HEK293 (cell line): ENCODE results near the gene ANKRD33.

Source experiments
- CTCF ChIA-PET: fragments of 350-600 bp; formaldehyde crosslinking; extraction: SDS; loops from one replicate; lab custom pipeline; 2021; ENCODE audit warnings: antibody characterized with exemption; lab: Yijun Ruan, JAX
- POLR2A ChIA-PET: fragments of 300-600 bp; formaldehyde crosslinking; extraction: SDS; loops from one replicate; lab custom pipeline; 2020; ENCODE audit warnings: antibody characterized with exemption, inconsistent platforms; lab: Yijun Ruan, JAX
- H3K27ac ChIP-seq: fragments of 200-500 bp; sonication (Bioruptor generic); 2 replicates; pipeline ENCODE4 v1.5.1; 2014; ENCODE audit warnings: low read depth, low read length, control low read depth, inconsistent platforms; ENCODE audit errors: extremely low read depth
- H3K36me3 ChIP-seq, 2 experiments: fragments of 200-500 bp in 1 of 2; sonication (Bioruptor generic) in 1 of 2; 1 replicate in 1 of 2; 2 replicates in 1 of 2; pipeline ENCODE4 v1.5.1; 2014 to 2017; ENCODE audit warnings: inconsistent platforms in 2 of 2, low read length in 2 of 2; ENCODE audit not compliant: control insufficient read depth in 2 of 2, insufficient read depth in 1 of 2
- H3K4me1 ChIP-seq: fragments of 200-500 bp; sonication (Bioruptor generic); 2 replicates; pipeline ENCODE4 v1.5.1; 2014; ENCODE audit warnings: mild to moderate bottlenecking, low read length, inconsistent platforms; ENCODE audit not compliant: control insufficient read depth, insufficient read depth
- H3K4me3 ChIP-seq: 2 replicates; pipeline ENCODE4 v1.5.1; 2011; ENCODE audit warnings: low read depth, mild to moderate bottlenecking, control low read depth, low read length, moderate library complexity
- H3K9me3 ChIP-seq: fragments of 200-500 bp; sonication (Bioruptor generic); 2 replicates; pipeline ENCODE4 v1.5.1; 2014; ENCODE audit warnings: low read depth, low read length, inconsistent platforms; ENCODE audit not compliant: control insufficient read depth, insufficient read depth
- EGR2 ChIP-seq: fragments of 450-650 bp; formaldehyde crosslinking; IDR thresholded peaks from 2 replicates; pipeline ENCODE4 v1.5.1; 2016; ENCODE audit warnings: low read depth, missing biosample characterization, missing genetic modification characterization
- GFI1B ChIP-seq: fragments of 450-650 bp; formaldehyde crosslinking; IDR thresholded peaks from 2 replicates; pipeline ENCODE4 v1.5.1; 2016; ENCODE audit warnings: missing biosample characterization, missing genetic modification characterization
- GLI4 ChIP-seq: fragments of 450-650 bp; formaldehyde crosslinking; IDR thresholded peaks from 2 replicates; pipeline ENCODE4 v1.5.1; 2016; ENCODE audit warnings: missing biosample characterization, missing genetic modification characterization
- GLIS1 ChIP-seq: fragments of 450-650 bp; formaldehyde crosslinking; IDR thresholded peaks from 2 replicates; pipeline ENCODE4 v1.5.1; 2016; ENCODE audit warnings: missing biosample characterization, missing genetic modification characterization
- HOXD13 ChIP-seq: sonication (generic); formaldehyde crosslinking; IDR thresholded peaks from 2 replicates; pipeline ENCODE4 v1.8.0; 2022; ENCODE audit warnings: missing genetic modification reagents, borderline replicate concordance
- KLF10 ChIP-seq: fragments of 450-650 bp; IDR thresholded peaks from 2 replicates; pipeline ENCODE4 v1.5.1; 2018; ENCODE audit warnings: missing biosample characterization, mild to moderate bottlenecking, missing genetic modification characterization
- OSR2 ChIP-seq: fragments of 450-650 bp; formaldehyde crosslinking; IDR thresholded peaks from 2 replicates; pipeline ENCODE4 v1.5.1; 2016; ENCODE audit warnings: missing biosample characterization, missing genetic modification characterization
- TRIM28 ChIP-seq: IDR thresholded peaks from 2 replicates; pipeline ENCODE4 v1.6.1; 2011; ENCODE audit warnings: low read length, control low read depth, borderline replicate concordance
- WT1 ChIP-seq: fragments of 450-650 bp; formaldehyde crosslinking; IDR thresholded peaks from 2 replicates; pipeline ENCODE4 v1.5.1; 2016; ENCODE audit warnings: missing biosample characterization, missing genetic modification characterization
- YY1 ChIP-seq: fragments of 450-650 bp; formaldehyde crosslinking; IDR thresholded peaks from 2 replicates; pipeline ENCODE4 v1.5.1; 2018; ENCODE audit warnings: missing biosample characterization, missing genetic modification characterization
- ZBTB26 ChIP-seq: fragments of 450-650 bp; formaldehyde crosslinking; optimal IDR thresholded peaks from 2 replicates; pipeline ENCODE3; 2016; ENCODE audit warnings: missing biosample characterization, mild to moderate bottlenecking, missing genetic modification characterization
- ZFHX2 ChIP-seq: fragments of 450-650 bp; formaldehyde crosslinking; conservative IDR thresholded peaks from 2 replicates; pipeline ENCODE4 v1.5.1; 2016; ENCODE audit warnings: missing biosample characterization, missing genetic modification characterization
- ZFP69B ChIP-seq: fragments of 450-650 bp; formaldehyde crosslinking; IDR thresholded peaks from 2 replicates; pipeline ENCODE4 v1.5.1; 2016; ENCODE audit warnings: missing biosample characterization, missing genetic modification characterization
- ZNF16 ChIP-seq: fragments of 450-650 bp; formaldehyde crosslinking; IDR thresholded peaks from 2 replicates; pipeline ENCODE4 v1.5.1; 2016; ENCODE audit warnings: low read depth, missing biosample characterization, missing genetic modification characterization
- ZNF169 ChIP-seq: fragments of 450-650 bp; formaldehyde crosslinking; IDR thresholded peaks from 2 replicates; pipeline ENCODE4 v1.5.1; 2016; ENCODE audit warnings: missing biosample characterization, missing genetic modification characterization
- ZNF214 ChIP-seq: fragments of 450-650 bp; formaldehyde crosslinking; IDR thresholded peaks from 2 replicates; pipeline ENCODE4 v1.5.1; 2017; ENCODE audit warnings: missing biosample characterization, mild to moderate bottlenecking, missing genetic modification characterization, borderline replicate concordance
- ZNF292 ChIP-seq: fragments of 450-650 bp; formaldehyde crosslinking; IDR thresholded peaks from 2 replicates; pipeline ENCODE4 v1.5.1; 2016; ENCODE audit warnings: low read depth, missing biosample characterization, missing genetic modification characterization, borderline replicate concordance
- ZNF354C ChIP-seq: fragments of 450-650 bp; formaldehyde crosslinking; IDR thresholded peaks from 2 replicates; pipeline ENCODE4 v1.5.1; 2016; ENCODE audit warnings: missing biosample characterization, missing genetic modification characterization, low read depth, borderline replicate concordance
- ZNF391 ChIP-seq: fragments of 450-650 bp; formaldehyde crosslinking; IDR thresholded peaks from 2 replicates; pipeline ENCODE4 v1.5.1; 2016; ENCODE audit warnings: low read depth, missing biosample characterization, missing genetic modification characterization, borderline replicate concordance
- ZNF398 ChIP-seq: fragments of 450-650 bp; formaldehyde crosslinking; IDR thresholded peaks from 2 replicates; pipeline ENCODE4 v1.5.1; 2017; ENCODE audit warnings: missing biosample characterization, missing genetic modification characterization
- ZNF404 ChIP-seq: fragments of 450-650 bp; formaldehyde crosslinking; IDR thresholded peaks from 2 replicates; pipeline ENCODE4 v1.5.1; 2017; ENCODE audit warnings: missing biosample characterization, missing genetic modification characterization
- ZNF514 ChIP-seq: fragments of 450-650 bp; formaldehyde crosslinking; IDR thresholded peaks from 2 replicates; pipeline ENCODE4 v1.5.1; 2016; ENCODE audit warnings: missing biosample characterization, missing genetic modification characterization
- ZNF600 ChIP-seq: fragments of 450-650 bp; formaldehyde crosslinking; IDR thresholded peaks from 2 replicates; pipeline ENCODE4 v1.5.1; 2016; ENCODE audit warnings: missing biosample characterization, missing genetic modification characterization
- ZNF677 ChIP-seq: fragments of 450-650 bp; IDR thresholded peaks from 2 replicates; pipeline ENCODE4 v1.5.0; 2018; ENCODE audit warnings: missing biosample characterization, mild to moderate bottlenecking, missing genetic modification characterization, moderate library complexity
- ZNF747 ChIP-seq: fragments of 450-650 bp; formaldehyde crosslinking; IDR thresholded peaks from 2 replicates; pipeline ENCODE4 v1.5.1; 2016; ENCODE audit warnings: missing biosample characterization, missing genetic modification characterization
- ZNF791 ChIP-seq: fragments of 450-650 bp; formaldehyde crosslinking; IDR thresholded peaks from 2 replicates; pipeline ENCODE4 v1.5.1; 2016; ENCODE audit warnings: missing biosample characterization, missing genetic modification characterization
- ZSCAN30 ChIP-seq: fragments of 450-650 bp; IDR thresholded peaks from 2 replicates; pipeline ENCODE4 v1.5.1; 2018; ENCODE audit warnings: missing biosample characterization, mild to moderate bottlenecking, missing genetic modification characterization, moderate library complexity

Gene ANKRD33

GRCh38 chr12:51900323-51900889, 12.5 kb downstream of the ANKRD33 start (continued):
- TF ChIP-seq ZNF791 (tag by site-specific recombination) (no peak), ZNF169 (tag by site-specific recombination) (no peak), OSR2 (tag by site-specific recombination) (no peak), ZNF747 (tag by site-specific recombination) (no peak), ZNF514 (tag by site-specific recombination) (no peak), EGR2 (no peak), ZSCAN30 (tag by site-specific recombination) (no peak)

GRCh38 chr12:51901121-51901817, 13.4 kb downstream of the ANKRD33 start:
- Histone ChIP-seq H3K36me3 (no peaks in the 10 kb centered on the region), H3K4me3 (no peak overlapping the region), H3K9me3 (no peaks in the 10 kb centered on the region), H3K27ac (no peak overlapping the region), H3K4me1 (no peaks in the 10 kb centered on the region)
- CTCF ChIA-PET = interaction anchor here (1.0 to 1.4 kb wide), 3 partner anchors 20 to 79 kb away, joined by 3 to 4 read pairs (median 3); no protein-coding TSS in a partner anchor
- POLR2A ChIA-PET = no interaction called here
- TF ChIP-seq TRIM28 = no peak
- TF ChIP-seq WT1 (tag by site-specific recombination) = peak; percentile 30; the same call in 1 of the 2 replicates
- peak; percentile 34; the same call in 1 of the 2 replicates for TF ChIP-seq ZNF398 (tag by site-specific recombination)
- TF ChIP-seq ZNF514 (tag by site-specific recombination) = no peak
- TF ChIP-seq ZNF214 (tag by site-specific recombination) = no peak
- no peak for TF ChIP-seq ZFP69B (tag by site-specific recombination)
- TF ChIP-seq YY1 (tag by site-specific recombination) = no peak
- peak; percentile 90 for TF ChIP-seq ZFHX2 (tag by site-specific recombination)
- TF ChIP-seq EGR2 = peak; percentile 92
- TF ChIP-seq ZNF391 (tag by site-specific recombination) = no peak
- no peak for TF ChIP-seq GLI4 (tag by site-specific recombination)
- no peak for TF ChIP-seq ZNF16 (tag by site-specific recombination)
- no peak for TF ChIP-seq KLF10
- no peak for TF ChIP-seq ZBTB26 (tag by site-specific recombination)
- TF ChIP-seq GLIS1 = peak; percentile 28; the same call in 1 of the 2 replicates
- no peak for TF ChIP-seq HOXD13 (CRISPR knock-in tag)
- no peak for TF ChIP-seq ZNF292 (tag by site-specific recombination)

- CTCF ChIA-PET = no interaction called here
- TF ChIP-seq ZNF600 (tag by site-specific recombination) (no peak), GFI1B (no peak), ZNF404 (tag by site-specific recombination) (no peak), ZNF354C (tag by site-specific recombination) (no peak), ZNF677 (no peak)
Measured at GRCh38 chr12:51901881-51902280, 14.0 kb downstream of the ANKRD33 start.

More at GRCh38 chr12:51901881-51902280, 14.0 kb downstream of the ANKRD33 start:
- H3K27ac ChIP-seq = no peak overlapping the region
- no peaks in the 10 kb centered on the region for H3K36me3 ChIP-seq
- POLR2A ChIA-PET = no interaction called here
- no peaks in the 10 kb centered on the region for H3K4me1 ChIP-seq
- H3K4me3 ChIP-seq = no peak overlapping the region
- no peaks in the 10 kb centered on the region for H3K9me3 ChIP-seq
